ENCODE measurements around the gene FAM25A. TPM values are rescaled to one million over a fixed set of nuclear protein-coding genes. Genes with fewer than 3 reads are reported as not detected.
A peak's percentile ranks its signal among the peaks of the same experiment; 100 is the strongest.
"Not testable (repeated sequence)": the region's sequence is repeated elsewhere in the genome, so short reads cannot be mapped to it uniquely, and the experiment has no call there.

Gene FAM25A
- total RNA-seq, 1 experiment from 2014 or later, result not detected

DNA sequence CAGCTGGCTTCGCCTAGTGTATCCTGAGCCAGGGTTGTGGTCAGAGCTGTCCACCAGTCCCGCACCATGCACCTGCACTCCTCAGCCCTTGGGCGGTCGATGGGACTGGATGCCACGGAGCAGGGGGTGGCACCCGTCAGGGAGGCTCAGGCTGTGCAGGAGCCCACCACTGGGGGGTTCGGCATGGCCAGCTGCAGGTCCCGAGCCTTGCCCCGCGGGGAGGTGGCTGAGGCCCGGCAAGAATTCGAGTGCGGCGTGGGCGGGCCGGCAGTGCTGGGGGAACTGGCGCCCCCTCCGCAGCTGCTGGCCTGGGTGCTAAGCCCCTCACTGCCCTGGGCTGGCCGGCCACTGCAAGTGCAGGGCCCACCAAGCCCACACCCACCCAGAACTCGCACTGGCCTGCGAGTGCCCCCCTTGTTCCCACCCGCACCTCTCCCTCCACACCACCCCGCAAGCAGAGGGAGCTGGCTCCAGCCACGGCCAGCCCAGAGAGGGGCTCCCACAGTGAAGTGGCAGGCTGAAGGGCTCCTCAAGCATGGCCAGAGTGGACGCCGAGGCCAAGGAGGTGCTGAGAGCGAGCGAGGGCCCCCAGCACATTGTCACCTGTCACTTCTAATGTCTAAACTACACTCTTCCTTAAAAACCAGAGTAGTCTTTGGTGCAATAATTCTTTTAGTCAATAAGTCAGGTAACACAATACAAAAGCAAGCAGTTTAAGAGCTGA, 11.0 kb downstream of the FAM25A start:
- POLR2A ChIA-PET, result interaction anchor here (0.6 kb wide), 1 partner anchor 230 kb away, joined by 3 read pairs; no protein-coding TSS in a partner anchor
- Mint-ChIP-seq H3K9me3 (ENCODE audit: unreplicated experiment) (no peaks in the 10 kb centered on the region), H3K4me1 (ENCODE audit: insufficient read depth, unreplicated experiment) (no peaks in the 10 kb centered on the region), H3K4me3 (ENCODE audit: unreplicated experiment) (no peak overlapping the region), H3K27me3 (ENCODE audit: insufficient read depth, unreplicated experiment) (no peaks in the 10 kb centered on the region), H3K27ac (ENCODE audit: low read depth, unreplicated experiment) (no peak overlapping the region), H3K36me3 (ENCODE audit: insufficient read depth, unreplicated experiment) (no peaks in the 10 kb centered on the region)
- CTCF ChIA-PET, result interaction anchor here (0.6 kb wide), 3 partner anchors 31 to 326 kb away, joined by 3 to 4 read pairs (median 3); no protein-coding TSS in a partner anchor
- intact Hi-C loops (cut with micrococcal nuclease), result no loop called here
- DNase-seq (ENCODE audit: unreplicated experiment), result no peak
- BruUV-seq (replicated peaks), result no TSS peak
- TF ChIP-seq, protein P1, sequence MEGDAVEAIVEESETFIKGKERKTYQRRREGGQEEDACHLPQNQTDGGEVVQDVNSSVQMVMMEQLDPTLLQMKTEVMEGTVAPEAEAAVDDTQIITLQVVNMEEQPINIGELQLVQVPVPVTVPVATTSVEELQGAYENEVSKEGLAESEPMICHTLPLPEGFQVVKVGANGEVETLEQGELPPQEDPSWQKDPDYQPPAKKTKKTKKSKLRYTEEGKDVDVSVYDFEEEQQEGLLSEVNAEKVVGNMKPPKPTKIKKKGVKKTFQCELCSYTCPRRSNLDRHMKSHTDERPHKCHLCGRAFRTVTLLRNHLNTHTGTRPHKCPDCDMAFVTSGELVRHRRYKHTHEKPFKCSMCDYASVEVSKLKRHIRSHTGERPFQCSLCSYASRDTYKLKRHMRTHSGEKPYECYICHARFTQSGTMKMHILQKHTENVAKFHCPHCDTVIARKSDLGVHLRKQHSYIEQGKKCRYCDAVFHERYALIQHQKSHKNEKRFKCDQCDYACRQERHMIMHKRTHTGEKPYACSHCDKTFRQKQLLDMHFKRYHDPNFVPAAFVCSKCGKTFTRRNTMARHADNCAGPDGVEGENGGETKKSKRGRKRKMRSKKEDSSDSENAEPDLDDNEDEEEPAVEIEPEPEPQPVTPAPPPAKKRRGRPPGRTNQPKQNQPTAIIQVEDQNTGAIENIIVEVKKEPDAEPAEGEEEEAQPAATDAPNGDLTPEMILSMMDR (IDR thresholded peaks at IDR 0.05; ENCODE audit: unreplicated experiment), result no peak

DNA sequence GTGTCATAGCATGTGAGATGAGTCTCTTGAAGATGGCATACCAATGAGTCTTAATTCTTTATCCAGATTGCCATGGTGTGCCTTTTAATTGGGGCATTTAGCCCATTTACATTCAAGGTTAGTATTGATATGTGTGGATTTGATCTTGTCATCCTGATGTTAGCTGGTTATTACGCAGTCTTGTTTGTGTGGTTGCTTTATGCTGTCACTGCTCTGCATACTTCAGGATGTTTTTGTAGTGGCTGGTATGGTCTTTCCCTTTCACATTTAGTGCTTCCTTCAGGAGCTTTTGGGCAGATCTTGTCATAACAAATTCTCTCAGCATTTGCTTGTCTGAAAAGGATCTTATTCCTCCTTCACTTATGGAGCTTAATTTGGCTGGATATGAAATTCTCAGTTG, 16.5 kb downstream of the FAM25A start:
- H3K27ac Mint-ChIP-seq (ENCODE audit: low read depth, unreplicated experiment), result no peak overlapping the region
- no peak overlapping the region for H3K4me3 Mint-ChIP-seq (ENCODE audit: unreplicated experiment)
- ChIA-PET POLR2A (interaction anchor here (0.6 to 5.8 kb wide), 2 partner anchors 68 to 1845 kb away, joined by 3 to 52 read pairs; partner anchors contain the start of gene ADIRF), CTCF (interaction anchor here (1.7 kb wide), 1 partner anchor 98 kb away, joined by 7 read pairs; no protein-coding TSS in a partner anchor)
- peaks cover 22% of the 10 kb centered on the region for H3K4me1 Mint-ChIP-seq (ENCODE audit: insufficient read depth, unreplicated experiment)
- BruUV-seq (replicated peaks), result no TSS peak
- H3K36me3 Mint-ChIP-seq (ENCODE audit: insufficient read depth, unreplicated experiment), result peaks cover 15% of the 10 kb centered on the region
- no peaks in the 10 kb centered on the region for H3K9me3 Mint-ChIP-seq (ENCODE audit: unreplicated experiment)
- TF ChIP-seq, protein P1 (IDR thresholded peaks at IDR 0.05; ENCODE audit: unreplicated experiment), result no peak
- H3K27me3 Mint-ChIP-seq (ENCODE audit: insufficient read depth, unreplicated experiment), result no peaks in the 10 kb centered on the region
- no peak for DNase-seq (ENCODE audit: unreplicated experiment)
- intact Hi-C loops (cut with micrococcal nuclease), result loop anchor here (5.0 kb wide), 1 partner anchor 69 kb away; the partner anchor contains the start of gene ADIRF

DNA sequence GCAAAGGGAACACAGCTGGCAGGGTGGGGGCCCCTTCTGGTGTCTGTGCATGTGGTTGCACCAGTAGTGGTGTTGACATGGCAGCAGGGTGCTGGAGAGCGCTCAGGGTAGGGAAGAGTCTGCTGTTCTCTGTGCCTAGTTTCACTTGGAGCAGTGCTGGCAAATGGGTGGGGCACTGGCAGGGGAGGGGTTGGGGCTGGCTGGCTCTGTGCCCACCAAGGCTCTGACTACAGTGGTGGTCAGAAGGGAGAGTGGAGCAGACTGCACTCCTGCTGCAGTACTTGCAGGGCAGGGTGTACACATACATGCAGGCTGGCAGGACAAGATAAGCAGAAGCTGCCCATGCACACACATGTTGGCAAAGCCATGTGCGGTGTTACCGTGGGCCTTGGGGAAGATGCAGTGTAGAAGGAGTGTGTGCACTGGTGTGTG, 18.2 kb downstream of the FAM25A start:
- TF ChIP-seq, protein P1 (IDR thresholded peaks at IDR 0.05; ENCODE audit: unreplicated experiment), result no peak
- H3K9me3 Mint-ChIP-seq (ENCODE audit: unreplicated experiment), result no peaks in the 10 kb centered on the region
- intact Hi-C loops (cut with micrococcal nuclease), result loop anchor here (5.0 kb wide), 1 partner anchor 71 kb away; the partner anchor contains the start of gene ADIRF
- no peak overlapping the region for H3K4me3 Mint-ChIP-seq (ENCODE audit: unreplicated experiment)
- H3K36me3 Mint-ChIP-seq (ENCODE audit: insufficient read depth, unreplicated experiment), result peaks cover 31% of the 10 kb centered on the region
- peaks cover 22% of the 10 kb centered on the region for H3K4me1 Mint-ChIP-seq (ENCODE audit: insufficient read depth, unreplicated experiment)
- ChIA-PET CTCF (interaction anchor here (0.6 to 2.6 kb wide), 5 partner anchors 10 to 100 kb away, joined by 3 to 19 read pairs (median 4); no protein-coding TSS in a partner anchor), POLR2A (interaction anchor here (0.5 to 5.8 kb wide), 7 partner anchors 13 to 198 kb away, joined by 3 to 52 read pairs (median 5); partner anchors contain the start of gene ADIRF)
- no peaks in the 10 kb centered on the region for H3K27me3 Mint-ChIP-seq (ENCODE audit: insufficient read depth, unreplicated experiment)
- DNase-seq (ENCODE audit: unreplicated experiment), result peak; percentile 50
- BruUV-seq (replicated peaks), result no TSS peak
- no peak overlapping the region for H3K27ac Mint-ChIP-seq (ENCODE audit: low read depth, unreplicated experiment)

DNA sequence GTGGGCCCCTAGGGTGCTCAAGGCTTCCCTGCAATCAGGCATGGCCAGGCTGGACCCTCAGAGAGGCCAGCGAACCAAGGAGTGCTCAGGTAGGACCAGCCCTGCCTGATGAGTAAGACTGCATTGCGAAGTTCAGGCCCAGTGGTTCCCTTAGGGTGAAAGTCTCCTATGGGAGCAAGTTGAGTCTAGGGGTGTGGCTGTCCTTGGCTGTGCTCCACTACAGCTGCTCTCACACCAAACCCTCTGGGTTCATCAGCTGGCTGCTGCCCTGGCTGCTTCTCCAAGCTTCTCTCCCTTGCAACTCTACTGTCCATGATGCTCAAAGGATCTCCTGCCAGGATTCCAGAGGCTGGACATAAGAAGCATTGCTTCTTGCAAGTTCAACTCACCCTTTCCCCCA, 18.7 kb downstream of the FAM25A start:
- BruUV-seq (replicated peaks), result no TSS peak
- H3K9me3 Mint-ChIP-seq (ENCODE audit: unreplicated experiment), result no peaks in the 10 kb centered on the region
- peaks cover 22% of the 10 kb centered on the region for H3K4me1 Mint-ChIP-seq (ENCODE audit: insufficient read depth, unreplicated experiment)
- H3K27ac Mint-ChIP-seq (ENCODE audit: low read depth, unreplicated experiment), result no peak overlapping the region
- peak; percentile 93 for DNase-seq (ENCODE audit: unreplicated experiment)
- intact Hi-C loops (cut with micrococcal nuclease), result loop anchor here (5.0 kb wide), 1 partner anchor 71 kb away; the partner anchor contains the start of gene ADIRF
- ChIA-PET CTCF (interaction anchor here (0.6 to 2.6 kb wide), 4 partner anchors 10 to 100 kb away, joined by 3 to 19 read pairs (median 4); no protein-coding TSS in a partner anchor), POLR2A (interaction anchor here (0.6 to 5.8 kb wide), 6 partner anchors 13 to 112 kb away, joined by 3 to 52 read pairs (median 6); partner anchors contain the start of gene ADIRF)
- H3K27me3 Mint-ChIP-seq (ENCODE audit: insufficient read depth, unreplicated experiment), result no peaks in the 10 kb centered on the region
- TF ChIP-seq, protein P1 (IDR thresholded peaks at IDR 0.05; ENCODE audit: unreplicated experiment), result no peak
- peaks cover 36% of the 10 kb centered on the region for H3K36me3 Mint-ChIP-seq (ENCODE audit: insufficient read depth, unreplicated experiment)
- no peak overlapping the region for H3K4me3 Mint-ChIP-seq (ENCODE audit: unreplicated experiment)

DNA sequence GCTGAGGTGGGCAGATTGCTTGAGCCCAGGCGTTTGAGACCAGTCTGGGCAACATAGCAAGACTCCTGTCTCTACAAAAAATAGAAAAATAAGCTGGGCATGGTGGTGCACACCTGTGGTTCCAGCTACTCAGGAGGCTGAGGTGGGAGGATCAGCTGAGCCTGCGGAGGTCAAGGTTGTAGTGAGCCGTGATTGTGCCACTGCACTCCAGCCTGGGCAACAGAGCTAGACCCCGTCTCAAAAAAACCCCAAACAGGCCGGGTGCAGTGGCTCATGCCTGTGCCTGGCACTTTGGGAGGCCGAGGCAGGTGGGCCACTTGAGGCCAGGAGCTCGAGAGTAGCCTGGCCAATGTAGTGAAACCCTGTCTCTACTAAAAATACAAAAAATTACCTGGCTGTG, 23.5 kb downstream of the FAM25A start:
- H3K27me3 Mint-ChIP-seq (ENCODE audit: insufficient read depth, unreplicated experiment); H3K4me3 Mint-ChIP-seq (ENCODE audit: unreplicated experiment); DNase-seq (ENCODE audit: unreplicated experiment); H3K9me3 Mint-ChIP-seq (ENCODE audit: unreplicated experiment); BruUV-seq (replicated peaks); CTCF ChIA-PET; intact Hi-C loops (cut with micrococcal nuclease); H3K27ac Mint-ChIP-seq (ENCODE audit: low read depth, unreplicated experiment): not testable (repeated sequence)
- Mint-ChIP-seq H3K4me1 (ENCODE audit: insufficient read depth, unreplicated experiment) (peaks cover 16% of the 10 kb centered on the region), H3K36me3 (ENCODE audit: insufficient read depth, unreplicated experiment) (peaks cover 47% of the 10 kb centered on the region)
- POLR2A ChIA-PET, result interaction anchor here (2.0 kb wide), 1 partner anchor 9 kb away, joined by 6 read pairs; no protein-coding TSS in a partner anchor
